Liver (tissue), 3 donors: ENCODE data around the gene CDC14C.

Experiments used
- CTCF ChIP-seq: fragments of 150-350 bp; IDR thresholded peaks from 2 replicates; pipeline ENCODE4 v1.5.1; 2017; ENCODE audit warnings: improper control_type of control experiment, low read depth, low read length; ENCODE audit not compliant: missing input control
- RXRA ChIP-seq, 2 donors: IDR thresholded peaks; 2 replicates each; pipeline ENCODE4 v1.6.1; 2017 to 2018; ENCODE audit warnings: antibody characterized with exemption in 2 of 2, mild to moderate bottlenecking in 1 of 2
- SP1 ChIP-seq: IDR thresholded peaks from 2 replicates; pipeline ENCODE4 v1.6.1; 2018; ENCODE audit warnings: antibody characterized with exemption, mild to moderate bottlenecking
- donor health status: healthy.
- donor health status: healthy.

- no peak for TF ChIP-seq CTCF
- TF ChIP-seq SP1: no peak
- TF ChIP-seq RXRA (IDR thresholded peaks at IDR 0.05): no peak
These were observed 7.1 kb downstream of the CDC14C start for GRCh38 chr7:48931481-48931880.
